Liver (tissue), 9 donors: Measurements from ENCODE around the gene ARHGAP28. TPM values are rescaled to one million over a fixed set of nuclear protein-coding genes. Genes with fewer than 3 reads are reported as not detected.

Experiments used
- DNase-seq: peaks from one replicate; pipeline ENCODE4 v3.0.0-alpha.2; 2017; ENCODE audit warnings: low spot score
- H3K27ac ChIP-seq, 2 donors: one replicate each; pipeline ENCODE4 v1.7.0; 2013; ENCODE audit warnings: inconsistent platforms in 2 of 2, low read length in 2 of 2, control low read depth in 1 of 2, low read depth in 1 of 2, mild to moderate bottlenecking in 1 of 2
- H3K27me3 ChIP-seq, 4 donors: one replicate each; pipeline versions ENCODE4 v1.6.1 to v1.7.0; 2013; ENCODE audit warnings: low read length in 3 of 4, inconsistent platforms in 1 of 4, mild to moderate bottlenecking in 1 of 4, moderate library complexity in 1 of 4; ENCODE audit not compliant: control insufficient read depth in 4 of 4, insufficient read depth in 4 of 4
- H3K36me3 ChIP-seq, 4 donors: one replicate each; pipeline versions ENCODE4 v1.6.1 to v1.7.0; 2013; ENCODE audit warnings: low read length in 3 of 4, mild to moderate bottlenecking in 3 of 4, low read depth in 1 of 4, moderate library complexity in 1 of 4; ENCODE audit not compliant: control insufficient read depth in 4 of 4, insufficient read depth in 3 of 4
- H3K4me1 ChIP-seq, 4 donors: one replicate each; pipeline versions ENCODE4 v1.6.1 to v1.7.0; 2013; ENCODE audit warnings: low read length in 3 of 4, mild to moderate bottlenecking in 3 of 4, moderate library complexity in 1 of 4; ENCODE audit not compliant: control insufficient read depth in 4 of 4, insufficient read depth in 4 of 4
- H3K4me3 ChIP-seq, 3 donors: one replicate each; pipeline versions ENCODE4 v1.6.1 to v1.7.0; 2013; ENCODE audit warnings: low read length in 3 of 3, control low read depth in 1 of 3, low read depth in 1 of 3, mild to moderate bottlenecking in 1 of 3
- H3K9ac ChIP-seq, 2 donors: one replicate each; pipeline ENCODE4 v1.7.0; 2013; ENCODE audit warnings: low read length in 2 of 2, mild to moderate bottlenecking in 2 of 2, moderate library complexity in 2 of 2, control low read depth in 1 of 2, low read depth in 1 of 2
- H3K9me3 ChIP-seq, 4 donors: one replicate each; pipeline versions ENCODE4 v1.6.1 to v1.7.0; 2013; ENCODE audit warnings: low read length in 3 of 4; ENCODE audit not compliant: control insufficient read depth in 4 of 4
- EGR1 ChIP-seq, 2 donors: IDR thresholded peaks; 2 replicates each; pipeline ENCODE4 v1.6.1; 2016 to 2018; ENCODE audit warnings: antibody characterized with exemption in 2 of 2, low read depth in 2 of 2
- FOXA1 ChIP-seq: IDR thresholded peaks from 2 replicates; pipeline ENCODE4 v1.6.1; 2016; ENCODE audit warnings: antibody characterized with exemption
- FOXA2 ChIP-seq: IDR thresholded peaks from 2 replicates; pipeline ENCODE4 v1.6.1; 2016; ENCODE audit warnings: antibody characterized with exemption
- GABPA ChIP-seq, 2 donors: IDR thresholded peaks in 1 of 2; conservative IDR thresholded peaks in 1 of 2; 2 replicates each; pipeline ENCODE4 v1.6.1; 2016; ENCODE audit warnings: antibody characterized with exemption in 2 of 2, mild to moderate bottlenecking in 1 of 2, moderate library complexity in 1 of 2
- HNF4A ChIP-seq, 2 donors: conservative IDR thresholded peaks; 2 replicates each; pipeline ENCODE4 v1.6.1; 2016; ENCODE audit warnings: antibody characterized with exemption in 2 of 2, mild to moderate bottlenecking in 2 of 2
- HNF4G ChIP-seq: IDR thresholded peaks from 2 replicates; pipeline ENCODE4 v1.6.1; 2016; ENCODE audit warnings: antibody characterized with exemption
- JUND ChIP-seq, 2 donors: IDR thresholded peaks; 2 replicates each; pipeline ENCODE4 v1.6.1; 2016; ENCODE audit warnings: antibody characterized with exemption in 2 of 2
- MAX ChIP-seq: IDR thresholded peaks from 2 replicates; pipeline ENCODE4 v1.6.1; 2016; ENCODE audit warnings: antibody characterized with exemption
- NR2F2 ChIP-seq: IDR thresholded peaks from 2 replicates; pipeline ENCODE4 v1.6.1; 2016; ENCODE audit warnings: antibody characterized with exemption
- RAD21 ChIP-seq, 2 donors: IDR thresholded peaks; 2 replicates each; pipeline ENCODE4 v1.6.1; 2016; ENCODE audit warnings: antibody characterized with exemption in 2 of 2, mild to moderate bottlenecking in 2 of 2
- RXRA ChIP-seq, 2 donors: IDR thresholded peaks; 2 replicates each; pipeline ENCODE4 v1.6.1; 2017 to 2018; ENCODE audit warnings: antibody characterized with exemption in 2 of 2, mild to moderate bottlenecking in 1 of 2
- SP1 ChIP-seq: IDR thresholded peaks from 2 replicates; pipeline ENCODE4 v1.6.1; 2018; ENCODE audit warnings: antibody characterized with exemption, mild to moderate bottlenecking
- TAF1 ChIP-seq: conservative IDR thresholded peaks from 2 replicates; pipeline ENCODE4 v1.6.1; 2016; ENCODE audit warnings: antibody characterized with exemption, mild to moderate bottlenecking
- YY1 ChIP-seq: IDR thresholded peaks from 2 replicates; pipeline ENCODE4 v1.6.1; 2016; ENCODE audit warnings: antibody characterized with exemption, mild to moderate bottlenecking
- WGBS: extraction: QIAGEN DNeasy Blood & Tissue Kit; methylation state at CpG from one replicate; pipeline ENCODE4 v1.1.7; 2013; 5-methylcytosine and 5-hydroxymethylcytosine counted together
- polyA plus RNA-seq, 2 donors: library from polyadenylated mRNA; stranded (reverse) in 1 of 2; unstranded in 1 of 2; fragments of 200-250 nt in 1 of 2; fragments of >200 nt in 1 of 2; fragmentation: Nextera tagmentation in 1 of 2; extraction: Ambion mirVana in 1 of 2; gene quantifications; one replicate each; pipeline versions ENCODE4 v1.2.1 to v1.2.3, GENCODE V29; 2013 to 2015
- total RNA-seq, 2 donors: library from RNA; depleted of rRNA; stranded (reverse); fragments of >200 nt; gene quantifications; one replicate each; pipeline ENCODE4 v1.2.3, GENCODE V29; 2014
- TF ChIP-seq, protein P1 (sequence below): IDR thresholded peaks from 2 replicates; pipeline ENCODE4 v1.6.1; 2016; ENCODE audit warnings: antibody characterized with exemption, mild to moderate bottlenecking
- TF ChIP-seq, protein P2 (sequence below): IDR thresholded peaks from 2 replicates; pipeline ENCODE4 v1.6.1; 2016; ENCODE audit warnings: antibody characterized with exemption
- donor health status: healthy.
- donor health status: healthy.
- donor health status: healthy.
- donor health status: healthy.
- donor health status: healthy.

The ARHGAP28 gene
- total and polyA plus RNA-seq, 4 donors = 0.14 to 2.1 (median 0.69) TPM

GRCh38 chr18:6878556-6879297, 149.2 kb downstream of the ARHGAP28 start:
- H3K27me3 ChIP-seq = peaks cover 0 to 4% (median 2%) of the 10 kb centered on the region in 4 donors
- no peaks in the 10 kb centered on the region for H3K36me3 ChIP-seq
- no peak overlapping the region for H3K4me3 ChIP-seq
- H3K4me1 ChIP-seq = no peaks in the 10 kb centered on the region
- no peak overlapping the region for H3K27ac ChIP-seq
- DNase-seq = no peak
- WGBS = 78% methylated on average over 11 of the region's 11 CpGs
- H3K9me3 ChIP-seq = no peaks in the 10 kb centered on the region
- no peak overlapping the region for H3K9ac ChIP-seq
- TF ChIP-seq, protein P1, sequence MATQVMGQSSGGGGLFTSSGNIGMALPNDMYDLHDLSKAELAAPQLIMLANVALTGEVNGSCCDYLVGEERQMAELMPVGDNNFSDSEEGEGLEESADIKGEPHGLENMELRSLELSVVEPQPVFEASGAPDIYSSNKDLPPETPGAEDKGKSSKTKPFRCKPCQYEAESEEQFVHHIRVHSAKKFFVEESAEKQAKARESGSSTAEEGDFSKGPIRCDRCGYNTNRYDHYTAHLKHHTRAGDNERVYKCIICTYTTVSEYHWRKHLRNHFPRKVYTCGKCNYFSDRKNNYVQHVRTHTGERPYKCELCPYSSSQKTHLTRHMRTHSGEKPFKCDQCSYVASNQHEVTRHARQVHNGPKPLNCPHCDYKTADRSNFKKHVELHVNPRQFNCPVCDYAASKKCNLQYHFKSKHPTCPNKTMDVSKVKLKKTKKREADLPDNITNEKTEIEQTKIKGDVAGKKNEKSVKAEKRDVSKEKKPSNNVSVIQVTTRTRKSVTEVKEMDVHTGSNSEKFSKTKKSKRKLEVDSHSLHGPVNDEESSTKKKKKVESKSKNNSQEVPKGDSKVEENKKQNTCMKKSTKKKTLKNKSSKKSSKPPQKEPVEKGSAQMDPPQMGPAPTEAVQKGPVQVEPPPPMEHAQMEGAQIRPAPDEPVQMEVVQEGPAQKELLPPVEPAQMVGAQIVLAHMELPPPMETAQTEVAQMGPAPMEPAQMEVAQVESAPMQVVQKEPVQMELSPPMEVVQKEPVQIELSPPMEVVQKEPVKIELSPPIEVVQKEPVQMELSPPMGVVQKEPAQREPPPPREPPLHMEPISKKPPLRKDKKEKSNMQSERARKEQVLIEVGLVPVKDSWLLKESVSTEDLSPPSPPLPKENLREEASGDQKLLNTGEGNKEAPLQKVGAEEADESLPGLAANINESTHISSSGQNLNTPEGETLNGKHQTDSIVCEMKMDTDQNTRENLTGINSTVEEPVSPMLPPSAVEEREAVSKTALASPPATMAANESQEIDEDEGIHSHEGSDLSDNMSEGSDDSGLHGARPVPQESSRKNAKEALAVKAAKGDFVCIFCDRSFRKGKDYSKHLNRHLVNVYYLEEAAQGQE = no peak
- no peak for TF ChIP-seq FOXA1
- no peak for TF ChIP-seq FOXA2
- TF ChIP-seq HNF4A (conservative IDR thresholded peaks at IDR 0.05) = no peak
- TF ChIP-seq, protein P2, sequence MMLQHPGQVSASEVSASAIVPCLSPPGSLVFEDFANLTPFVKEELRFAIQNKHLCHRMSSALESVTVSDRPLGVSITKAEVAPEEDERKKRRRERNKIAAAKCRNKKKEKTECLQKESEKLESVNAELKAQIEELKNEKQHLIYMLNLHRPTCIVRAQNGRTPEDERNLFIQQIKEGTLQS = no peak
- no peak for TF ChIP-seq EGR1 (IDR thresholded peaks at IDR 0.05; ENCODE audit: low read depth in 2 of 2)
- TF ChIP-seq JUND (IDR thresholded peaks at IDR 0.05) = no peak
- TF ChIP-seq GABPA (IDR thresholded peaks at IDR 0.05 in 1 of 2, conservative IDR thresholded peaks at IDR 0.05 in 1 of 2) = no peak
- no peak for TF ChIP-seq YY1
- TF ChIP-seq RAD21 (IDR thresholded peaks at IDR 0.05) = no peak
- no peak for TF ChIP-seq TAF1
- TF ChIP-seq RXRA (IDR thresholded peaks at IDR 0.05) = no peak

- H3K36me3 ChIP-seq = no peaks in the 10 kb centered on the region
- TF ChIP-seq HNF4G (no peak), SP1 (no peak), FOXA1 (no peak), MAX (no peak), NR2F2 (no peak), JUND (IDR thresholded peaks at IDR 0.05) (no peak), FOXA2 (no peak), RAD21 (IDR thresholded peaks at IDR 0.05) (no peak), GABPA (IDR thresholded peaks at IDR 0.05 in 1 of 2, conservative IDR thresholded peaks at IDR 0.05 in 1 of 2) (no peak), RXRA (IDR thresholded peaks at IDR 0.05) (no peak), HNF4A (conservative IDR thresholded peaks at IDR 0.05) (no peak)
- TF ChIP-seq, protein P2 = no peak
- WGBS = 76% methylated on average over 14 of the region's 14 CpGs
- no peaks in the 10 kb centered on the region for H3K4me1 ChIP-seq
- peaks cover 0 to 4% (median under 1%) of the 10 kb centered on the region in 4 donors for H3K27me3 ChIP-seq
- no peak overlapping the region for H3K4me3 ChIP-seq
- no peak overlapping the region for H3K9ac ChIP-seq
- DNase-seq = no peak
- H3K27ac ChIP-seq = no peak overlapping the region
- H3K9me3 ChIP-seq = no peaks in the 10 kb centered on the region
Observed at GRCh38 chr18:6879508-6880195, 150.1 kb downstream of the ARHGAP28 start.
